NCI-H2107 treated with DMSO at 0.1 percent for 48 hours (cell line): Measurements from ENCODE around the gene ITGA11.
"Not testable (repeated sequence)": the region's sequence is repeated elsewhere in the genome, so short reads cannot be mapped to it uniquely, and the experiment has no call there.

Source experiments
- DNase-seq: peaks from one replicate; lab custom pipeline; 2025; ENCODE audit not compliant: unreplicated experiment; lab: John Stamatoyannopoulos, UW

ITGA11 gene

GRCh38 chr15:68397999-68398398 is 34.0 kb downstream of the ITGA11 start:
- DNase-seq: not testable (repeated sequence)

GRCh38 chr15:68396068-68396467 is 35.9 kb downstream of the ITGA11 start:
- DNase-seq: no peak

- no peak for DNase-seq
Observed at GRCh38 chr15:68391121-68391520, 40.8 kb downstream of the ITGA11 start.

- no peak for DNase-seq
Observed at GRCh38 chr15:68389936-68390817, 41.8 kb downstream of the ITGA11 start.

- DNase-seq: no peak
Observed at GRCh38 chr15:68389041-68389930, 42.7 kb downstream of the ITGA11 start.

GRCh38 chr15:68387381-68388143 is 44.4 kb downstream of the ITGA11 start:
- DNase-seq: no peak

- no peak for DNase-seq
Observed at GRCh38 chr15:68386587-68387288, 45.2 kb downstream of the ITGA11 start.

- DNase-seq: no peak
Observed at GRCh38 chr15:68385671-68386586, 46.0 kb downstream of the ITGA11 start.

- DNase-seq: no peak
Observed at GRCh38 chr15:68385240-68385561, 46.8 kb downstream of the ITGA11 start.

- no peak for DNase-seq
Observed at GRCh38 chr15:68384451-68385239, 47.3 kb downstream of the ITGA11 start.

- DNase-seq: no peak
Observed at GRCh38 chr15:68383161-68384074, 48.5 kb downstream of the ITGA11 start.

GRCh38 chr15:68382286-68383007 is 49.5 kb downstream of the ITGA11 start:
- no peak for DNase-seq

- no peak for DNase-seq
Observed at GRCh38 chr15:68380456-68380855, 51.5 kb downstream of the ITGA11 start.

GRCh38 chr15:68379759-68380290 is 52.1 kb downstream of the ITGA11 start:
- no peak for DNase-seq

- DNase-seq: no peak
Observed at GRCh38 chr15:68379058-68379758, 52.8 kb downstream of the ITGA11 start.

GRCh38 chr15:68378595-68378994 is 53.4 kb downstream of the ITGA11 start:
- DNase-seq: no peak
